HepG2 (cell line): Measurements from ENCODE around the gene NLRP12. TPM values are rescaled to one million over a fixed set of nuclear protein-coding genes. Genes with fewer than 3 reads are reported as not detected.

Source experiments
- CHCHD3 ChIP-seq: sonication (generic); formaldehyde crosslinking; IDR thresholded peaks from 2 replicates; pipeline ENCODE4 v1.8.0; 2022; ENCODE audit warnings: mild to moderate bottlenecking, missing genetic modification reagents, moderate library complexity
- ERF ChIP-seq: IDR thresholded peaks from 2 replicates; pipeline ENCODE4 v1.6.1; 2018; ENCODE audit warnings: missing biosample characterization, missing genetic modification reagents
- GATAD1 ChIP-seq: IDR thresholded peaks from 2 replicates; pipeline ENCODE4 v1.6.1; 2016; ENCODE audit warnings: missing genetic modification reagents, missing compliant biosample characterization
- PAWR ChIP-seq: sonication (generic); formaldehyde crosslinking; IDR thresholded peaks from 2 replicates; pipeline ENCODE4 v1.4.0; 2020; ENCODE audit warnings: missing genetic modification reagents, mild to moderate bottlenecking, borderline replicate concordance
- PITX1 ChIP-seq: sonication (generic); formaldehyde crosslinking; IDR thresholded peaks from 2 replicates; pipeline ENCODE4 v1.5.1; 2020; ENCODE audit warnings: mild to moderate bottlenecking, missing genetic modification reagents
- RARA ChIP-seq: IDR thresholded peaks from 2 replicates; pipeline ENCODE4 v1.6.1; 2016; ENCODE audit warnings: missing genetic modification reagents, missing compliant biosample characterization
- SALL2 ChIP-seq: sonication (generic); formaldehyde crosslinking; IDR thresholded peaks from 2 replicates; pipeline ENCODE4 v1.8.1; 2023; ENCODE audit warnings: mild to moderate bottlenecking, missing genetic modification reagents, inconsistent platforms
- SIN3A ChIP-seq: IDR thresholded peaks from 2 replicates; pipeline ENCODE4 v1.6.1; 2011; ENCODE audit warnings: low read depth, mild to moderate bottlenecking, control low read depth, low read length, borderline replicate concordance
- SP5 ChIP-seq: IDR thresholded peaks from 2 replicates; pipeline ENCODE4 v1.6.1; 2016; ENCODE audit warnings: low read depth, borderline replicate concordance
- ZBED4 ChIP-seq: sonication (generic); formaldehyde crosslinking; IDR thresholded peaks from 2 replicates; pipeline ENCODE4 v1.4.0; 2020; ENCODE audit warnings: missing genetic modification reagents, borderline replicate concordance
- ZBTB10 ChIP-seq: sonication (generic); formaldehyde crosslinking; IDR thresholded peaks from 2 replicates; pipeline ENCODE4 v1.4.0; 2020; ENCODE audit warnings: missing genetic modification reagents, borderline replicate concordance
- ZBTB7B ChIP-seq: sonication (generic); formaldehyde crosslinking; IDR thresholded peaks from 2 replicates; pipeline ENCODE4 v1.4.0; 2020; ENCODE audit warnings: missing genetic modification reagents
- ZBTB8A ChIP-seq: sonication (generic); formaldehyde crosslinking; IDR thresholded peaks from 2 replicates; pipeline ENCODE4 v1.4.0; 2020; ENCODE audit warnings: mild to moderate bottlenecking, low read depth, missing genetic modification reagents, borderline replicate concordance
- ZNF207 ChIP-seq: fragments of 450-650 bp; IDR thresholded peaks from 2 replicates; pipeline ENCODE4 v1.6.1; 2016; ENCODE audit warnings: antibody characterized with exemption, borderline replicate concordance
- ZNF276 ChIP-seq: sonication (generic); formaldehyde crosslinking; IDR thresholded peaks from 2 replicates; pipeline ENCODE4 v1.4.0; 2020; ENCODE audit warnings: mild to moderate bottlenecking, low read depth, missing genetic modification reagents
- ZNF296 ChIP-seq: sonication (generic); formaldehyde crosslinking; conservative IDR thresholded peaks from 2 replicates; pipeline ENCODE4 v1.5.0; 2020; ENCODE audit warnings: mild to moderate bottlenecking, missing genetic modification reagents
- ZNF33A ChIP-seq: sonication (generic); formaldehyde crosslinking; IDR thresholded peaks from 2 replicates; pipeline ENCODE4 v1.5.1; 2020; ENCODE audit warnings: missing genetic modification reagents, mild to moderate bottlenecking, moderate library complexity, borderline replicate concordance
- ZNF629 ChIP-seq: sonication (generic); formaldehyde crosslinking; conservative IDR thresholded peaks from 2 replicates; pipeline ENCODE4 v1.5.0; 2020; ENCODE audit warnings: missing genetic modification reagents
- ZNF790 ChIP-seq: sonication (generic); formaldehyde crosslinking; IDR thresholded peaks from 2 replicates; pipeline ENCODE4 v1.8.0; 2022; ENCODE audit warnings: missing genetic modification reagents, mild to moderate bottlenecking, borderline replicate concordance
- ZSCAN22 ChIP-seq: sonication (generic); formaldehyde crosslinking; IDR thresholded peaks from 2 replicates; pipeline ENCODE4 v1.4.0; 2020; ENCODE audit warnings: mild to moderate bottlenecking, missing genetic modification reagents
- polyA plus RNA-seq, 8 experiments: library from polyadenylated mRNA; depleted of rRNA in 3 of 8; stranded (reverse) in 7 of 8; unstranded in 1 of 8; fragments of >200 nt; fragmentation: Illumina TruSeq in 4 of 8; extraction: Trizol in 4 of 8; gene quantifications; 2 replicates each; pipeline versions ENCODE4 v1.2.1 to v1.2.3, GENCODE V29; 2011 to 2016; ENCODE audit warnings: low read depth in 4 of 8, missing spikeins in 1 of 8, mixed read lengths in 1 of 8; ENCODE audit not compliant: insufficient read depth in 1 of 8
- total RNA-seq, 5 experiments: library from RNA; depleted of rRNA; stranded (reverse); fragments of >200 nt; fragmentation: Illumina TruSeq; extraction: Trizol; gene quantifications; 2 replicates each; pipeline ENCODE4 v1.2.3, GENCODE V29; 2016; ENCODE audit warnings: low read depth in 1 of 5

The NLRP12 gene
- total and polyA plus RNA-seq, 2 of the 13 experiments (the other 11 are each of a cell fraction or from before 2014, with no cell fraction given): 0.15 to 0.20 TPM

GRCh38 chr19:53865918-53866864 is 42.1 kb upstream of the NLRP12 start (continued):
- TF ChIP-seq ERF (CRISPR knock-in tag) (peak; percentile 54; the same call in 1 of the 2 replicates), ZBTB7B (CRISPR knock-in tag) (peak; percentile 39; the same call in 1 of the 2 replicates), ZNF276 (CRISPR knock-in tag) (no peak), ZNF207 (no peak), SIN3A (peak; percentile 27; the same call in 1 of the 2 replicates), SP5 (0 out of 2 replicates have a peak, but pooled peaks have one; percentile 15), SALL2 (CRISPR knock-in tag) (peak; percentile 56; the same call in 1 of the 2 replicates), CHCHD3 (CRISPR knock-in tag) (0 out of 2 replicates have a peak, but pooled peaks have one; percentile 54), ZNF33A (CRISPR knock-in tag) (no peak), ZNF296 (CRISPR knock-in tag) (no peak), ZBTB8A (CRISPR knock-in tag) (no peak), ZBTB10 (CRISPR knock-in tag) (peak; percentile 27), ZSCAN22 (CRISPR knock-in tag) (0 out of 2 replicates have a peak, but pooled peaks have one; percentile 4), ZBED4 (no peak), RARA (CRISPR knock-in tag) (no peak; the same call in 1 of the 2 replicates), ZNF629 (peak; percentile 17; the same call in 1 of the 2 replicates), PAWR (CRISPR knock-in tag) (no peak), GATAD1 (CRISPR knock-in tag) (no peak), ZNF790 (CRISPR knock-in tag) (no peak), PITX1 (CRISPR knock-in tag) (0 out of 2 replicates have a peak, but pooled peaks have one; percentile 10)
